ENCODE data around the gene NTMT1. TPM values are rescaled to one million over a fixed set of nuclear protein-coding genes. Genes with fewer than 3 reads are reported as not detected.

Gene NTMT1
- total RNA-seq, 1 experiment from 2014 or later, result 84.8 TPM

DNA sequence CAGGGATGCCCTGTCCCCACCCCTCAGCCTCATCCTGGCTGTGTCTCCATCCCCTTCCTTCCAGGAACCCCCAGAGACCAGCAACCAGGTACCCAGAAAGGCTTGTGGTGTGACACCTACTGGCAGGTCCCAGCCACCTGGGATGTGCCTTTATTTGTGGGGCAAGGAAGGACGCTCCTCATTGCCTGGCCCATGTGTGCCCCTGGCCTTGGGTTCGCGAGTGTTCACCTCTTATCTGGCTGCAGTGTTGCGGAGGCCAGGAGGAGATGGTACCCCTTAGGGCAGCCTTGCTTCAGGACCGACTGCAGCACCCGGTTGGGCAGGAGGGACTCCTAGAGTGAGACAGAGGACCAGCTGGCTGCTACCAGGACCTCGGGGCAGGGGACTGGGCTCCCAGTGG lies 13.8 kb upstream of the NTMT1 start:
- POLR2A ChIA-PET, result no interaction called here
- intact Hi-C loops (cut with micrococcal nuclease), result loop anchor here (5.0 kb wide), 1 partner anchor 205 kb away; no protein-coding TSS in a partner anchor
- BruUV-seq (replicated peaks), result no TSS peak

More for the DNA sequence above, 13.8 kb upstream of the NTMT1 start:
- no peaks in the 10 kb centered on the region for H3K36me3 ChIP-seq (ENCODE audit: control insufficient read depth in 1 of 2, insufficient read depth in 2 of 2, low read length in 2 of 2)
- no peaks in the 10 kb centered on the region for H3K9me2 ChIP-seq (ENCODE audit: insufficient read depth)
- H3K4me2 ChIP-seq (ENCODE audit: low read length), result peak overlapping the region; percentile 92; the same call in 1 of the 2 replicates
- H3K27me3 ChIP-seq (ENCODE audit: insufficient read depth, low read length), result no peaks in the 10 kb centered on the region
- no peak overlapping the region for H2AFZ ChIP-seq (ENCODE audit: low read depth, low read length, poor library complexity, severe bottlenecking)
- ChIA-PET RAD21 (ENCODE audit: low non-redundant PET in 1 of 2, low total read pairs in 2 of 2, uncharacterized antibody in 2 of 2, unreplicated experiment in 2 of 2) (no interaction called here), CTCF (interaction anchor here (2.4 kb wide), 1 partner anchor 473 kb away, joined by 16 read pairs; no protein-coding TSS in a partner anchor)
- no peak for DNase-seq (ENCODE audit: low read depth, low spot score)
- H4K20me1 ChIP-seq (ENCODE audit: insufficient read depth), result no peaks in the 10 kb centered on the region
- no peaks in the 10 kb centered on the region for H3K9me3 ChIP-seq (ENCODE audit: control insufficient read depth in 1 of 2, insufficient read depth in 1 of 2, low read depth in 1 of 2, low read length in 2 of 2)
- peak overlapping the region; percentile 96 for H3K27ac ChIP-seq (ENCODE audit: low read depth, low read length)
- H3K4me3 ChIP-seq (replicated peaks in 1 of 2; ENCODE audit: low read depth in 1 of 2, low read length in 2 of 2), result no peak overlapping the region
- TF ChIP-seq CTCF (IDR thresholded peaks at IDR 0.05 in 2 of 3, conservative IDR thresholded peaks at IDR 0.05 in 1 of 3; ENCODE audit: borderline replicate concordance in 1 of 3, insufficient read depth in 1 of 3, low read depth in 2 of 3, low read length in 2 of 3) (peak in 2 of 3 experiments; percentile 32 to 33; a peak in 3 of 6 replicates), ZNF274 (IDR thresholded peaks at IDR 0.05; ENCODE audit: low read depth, low read length) (no peak), EZH2phosphoT487 (IDR thresholded peaks at IDR 0.05; ENCODE audit: borderline replicate concordance) (no peak)
- peak overlapping the region; percentile 83; the same call in 1 of the 2 replicates for H3K9ac ChIP-seq (ENCODE audit: low read length)
- H3K4me1 ChIP-seq (ENCODE audit: control insufficient read depth in 1 of 2, insufficient read depth in 2 of 2, low read length in 2 of 2), result peaks cover 53 to 81% of the 10 kb centered on the region in 2 experiments
- no peaks in the 10 kb centered on the region; the same call in 1 of the 2 replicates for H3K79me2 ChIP-seq (ENCODE audit: insufficient read depth, low read length)
- ATAC-seq, result no peak

All from HCT116 (cell line).